CD4-positive, alpha-beta T cell treated with Interferon gamma for 1 hour (primary cell): ENCODE data around the gene KNSTRN.

Experiments
- DNase-seq: peaks from one replicate; pipeline ENCODE4 v3.0.0-alpha.2; 2020

KNSTRN gene

DNA sequence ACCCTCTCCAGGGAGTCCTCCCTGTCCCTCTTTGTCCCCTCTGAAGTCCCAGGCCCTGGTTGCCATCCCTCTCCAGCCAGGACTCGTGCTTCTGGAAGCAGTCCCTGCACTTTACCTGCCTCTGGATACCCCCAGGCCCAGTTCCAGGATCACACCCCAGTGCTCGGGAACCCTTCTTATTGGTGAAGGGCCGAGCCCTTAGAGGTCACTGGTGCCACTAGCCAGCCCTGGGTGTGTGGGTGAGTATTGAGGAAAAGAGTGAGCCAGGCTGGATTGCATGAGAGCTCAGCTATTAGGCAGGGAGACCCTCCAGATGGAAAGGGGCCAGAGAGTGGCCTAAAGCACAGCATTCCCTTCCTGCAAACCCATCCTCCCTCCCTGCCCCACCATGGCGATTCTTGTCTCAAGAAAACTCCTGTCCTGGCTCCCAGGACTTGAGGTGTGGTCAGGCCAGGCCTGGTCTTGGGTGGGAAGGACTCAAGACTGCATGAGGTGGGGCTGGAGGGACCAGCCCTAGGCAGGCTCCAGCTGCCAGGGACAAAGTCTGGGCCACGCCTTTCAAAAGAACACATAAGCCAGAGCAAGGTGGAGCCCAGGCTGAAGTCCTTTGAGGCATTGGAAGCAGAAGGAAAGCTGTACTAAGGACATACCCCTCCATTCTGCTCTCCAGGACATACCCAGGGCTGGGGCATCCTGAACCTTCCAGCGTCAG lies 36.5 kb upstream of the KNSTRN start:
- no peak for DNase-seq

DNA sequence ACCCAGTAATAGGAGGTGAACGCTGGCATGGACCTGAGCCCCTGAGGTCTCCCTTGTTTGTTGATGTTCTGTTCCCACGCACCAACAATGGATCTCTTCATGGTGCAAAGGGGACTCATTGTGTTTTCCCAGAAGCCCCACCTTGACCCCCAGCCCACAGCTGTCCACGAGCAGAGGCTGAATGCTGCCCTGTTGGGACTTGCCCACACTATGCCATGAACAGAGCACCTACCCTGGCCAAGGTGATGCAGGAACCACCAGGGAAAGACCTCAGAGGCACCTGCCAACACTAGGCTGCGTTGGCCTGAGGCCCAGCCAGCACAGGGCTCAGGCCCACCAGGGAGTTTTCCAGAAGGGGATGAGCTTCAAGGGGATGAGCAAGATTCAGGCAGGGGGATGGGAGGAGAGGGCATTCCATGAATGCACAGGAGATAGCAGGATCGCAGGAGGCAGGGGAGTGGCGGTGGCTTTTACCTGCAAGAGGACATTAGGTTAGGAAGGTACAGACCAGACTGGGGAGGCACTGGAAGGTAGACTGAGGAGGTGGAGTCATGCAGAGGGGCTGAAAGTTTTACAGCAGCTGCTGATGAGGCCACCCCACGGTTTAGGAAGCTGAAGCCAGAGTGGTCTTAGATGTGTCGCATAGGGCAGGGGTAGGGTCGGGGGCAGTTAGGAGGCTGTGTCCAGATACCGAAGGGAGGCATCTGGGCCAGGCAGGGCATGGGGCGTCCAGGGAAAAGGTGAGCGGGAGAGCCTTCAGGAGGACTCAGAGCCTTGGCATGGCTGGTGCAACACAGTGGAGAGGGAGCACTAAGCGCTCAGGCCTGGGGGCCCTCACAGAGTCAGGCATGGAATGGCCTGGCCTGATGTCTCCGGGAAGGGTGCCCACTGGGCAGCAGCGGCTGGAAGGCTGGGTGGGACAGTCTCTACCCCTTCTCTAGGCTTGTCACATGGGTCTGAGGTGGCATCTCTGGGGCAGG lies 35.7 kb upstream of the KNSTRN start:
- DNase-seq, result no peak

DNA sequence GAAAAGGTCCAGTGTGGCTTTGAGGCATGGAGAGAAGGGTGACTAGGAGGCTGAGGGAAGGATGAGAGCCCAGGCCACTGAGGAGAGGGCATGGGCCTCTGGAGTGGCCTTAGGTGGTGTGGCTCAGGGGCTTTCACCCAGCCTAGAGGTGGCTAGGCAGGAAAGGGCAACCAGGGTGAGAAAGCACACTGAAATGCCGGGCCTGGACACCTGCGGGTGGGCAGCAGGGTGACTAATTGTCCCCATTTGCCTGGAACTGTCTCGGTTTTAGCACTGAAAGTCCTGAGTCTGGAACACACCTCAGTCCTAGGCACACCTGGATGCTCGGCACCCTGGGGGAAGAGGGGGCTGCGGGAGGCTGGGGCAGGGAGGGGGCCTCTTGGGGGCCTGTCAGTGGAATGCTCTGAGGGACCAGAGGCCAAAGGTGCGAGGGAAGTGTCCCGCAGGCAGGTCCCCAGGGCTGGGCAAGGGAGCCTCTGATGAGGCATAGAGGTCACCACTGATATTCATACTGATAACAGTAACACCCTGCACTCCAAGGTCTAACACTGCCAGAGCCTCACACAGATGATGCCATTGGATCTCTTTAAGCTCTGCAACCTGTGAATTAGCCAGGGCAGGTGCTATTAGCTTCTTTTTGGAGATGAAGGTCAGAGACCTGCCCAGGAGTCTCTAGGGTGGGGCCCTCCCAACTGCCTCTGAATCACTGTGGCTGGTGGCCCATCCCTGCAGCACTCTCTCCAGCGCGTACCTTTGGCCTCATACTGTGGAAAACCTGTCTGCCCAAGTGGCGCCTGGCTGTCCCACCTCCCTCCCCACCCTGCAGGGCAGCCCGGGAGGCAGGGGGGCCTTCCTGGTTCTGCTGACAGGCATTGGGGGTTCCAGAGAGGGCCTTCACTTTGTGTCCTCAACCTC lies 34.7 kb upstream of the KNSTRN start:
- no peak for DNase-seq

DNA sequence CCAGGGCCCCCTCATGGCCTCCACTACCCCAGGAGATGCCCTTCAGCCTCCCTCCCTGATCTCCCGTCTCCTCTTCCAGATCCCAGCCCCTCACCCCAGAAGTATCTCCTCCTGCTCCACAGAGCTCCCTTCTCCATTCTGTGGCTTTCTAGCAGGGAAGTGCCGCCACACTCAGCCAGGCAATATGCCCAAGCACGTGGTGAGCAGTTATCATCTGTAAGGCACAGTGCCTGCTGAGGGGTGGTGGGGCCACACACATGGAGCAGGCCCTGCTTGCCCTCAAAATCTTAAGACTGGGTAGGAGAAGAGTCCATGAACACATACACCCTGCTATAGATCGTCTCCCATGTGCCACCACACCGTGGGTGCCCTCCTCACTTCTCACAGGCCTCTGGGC lies 34.0 kb upstream of the KNSTRN start:
- no peak for DNase-seq

DNA sequence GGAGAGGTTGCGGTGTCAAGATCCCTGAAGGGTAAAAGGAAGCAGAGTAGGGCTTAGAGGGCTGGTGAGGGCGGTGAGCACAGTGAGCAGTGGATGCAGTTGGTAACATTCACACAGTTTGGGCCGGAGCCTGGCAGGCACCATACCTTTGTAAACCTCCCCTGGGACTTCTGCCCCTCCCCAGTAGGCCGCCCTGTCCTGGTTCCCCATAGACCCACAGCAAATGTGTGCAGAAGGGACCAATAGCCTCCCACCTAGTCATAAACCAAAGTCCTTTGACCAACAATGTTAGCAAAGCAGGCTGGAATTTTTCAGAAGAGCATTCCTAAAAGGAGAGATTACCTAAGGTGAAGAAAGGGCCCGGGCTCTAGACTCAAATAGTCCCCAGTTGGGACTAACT lies 33.4 kb upstream of the KNSTRN start:
- DNase-seq, result no peak

DNA sequence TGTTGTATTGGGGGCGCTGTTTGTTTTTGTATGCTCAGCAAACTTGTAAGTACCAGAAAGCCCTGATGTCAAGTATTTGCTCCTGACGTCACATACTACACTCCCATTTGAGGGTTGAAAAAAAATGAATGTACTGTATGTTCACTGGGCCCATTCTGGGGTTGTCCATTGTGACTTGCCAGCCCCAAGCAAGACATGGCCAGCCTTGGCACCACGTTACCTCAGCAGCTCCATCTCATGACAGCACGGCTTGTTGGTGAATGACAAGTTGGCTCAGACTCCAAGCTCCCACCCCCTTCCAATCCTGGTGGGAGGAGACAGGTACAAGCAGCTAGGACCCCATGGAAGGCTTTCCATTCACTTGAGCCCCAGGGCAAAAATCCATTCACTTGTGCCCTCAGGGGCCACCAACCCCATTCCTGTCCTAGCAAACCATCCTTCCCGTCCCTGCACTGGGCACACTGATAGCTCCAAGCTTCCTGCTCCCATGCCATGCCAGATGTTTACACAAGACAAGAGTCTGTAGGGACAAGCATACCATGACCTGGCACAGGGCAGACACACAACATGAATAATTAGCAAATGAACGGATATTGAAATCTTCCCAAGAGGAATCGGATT lies 30.1 kb upstream of the KNSTRN start:
- no peak for DNase-seq

DNA sequence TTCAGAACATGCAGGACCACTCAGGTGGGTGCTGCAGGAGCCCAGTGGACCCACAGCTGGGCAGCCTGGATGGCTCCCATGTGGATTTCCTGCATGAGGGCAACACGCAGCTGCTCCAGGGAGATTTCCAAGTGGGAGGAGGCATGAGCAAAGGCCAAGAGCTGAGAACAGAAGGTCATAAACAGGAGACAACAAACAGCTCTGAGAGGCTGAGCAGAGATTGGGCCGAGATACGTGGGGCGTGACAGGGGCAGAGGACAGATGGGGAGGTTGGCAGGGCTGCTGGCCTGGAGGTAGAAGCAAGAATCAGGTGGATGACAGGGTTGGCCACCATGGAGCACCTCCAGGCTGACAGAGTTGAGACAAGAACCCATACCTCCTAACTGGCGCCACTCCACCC lies 28.8 kb upstream of the KNSTRN start:
- no peak for DNase-seq

DNA sequence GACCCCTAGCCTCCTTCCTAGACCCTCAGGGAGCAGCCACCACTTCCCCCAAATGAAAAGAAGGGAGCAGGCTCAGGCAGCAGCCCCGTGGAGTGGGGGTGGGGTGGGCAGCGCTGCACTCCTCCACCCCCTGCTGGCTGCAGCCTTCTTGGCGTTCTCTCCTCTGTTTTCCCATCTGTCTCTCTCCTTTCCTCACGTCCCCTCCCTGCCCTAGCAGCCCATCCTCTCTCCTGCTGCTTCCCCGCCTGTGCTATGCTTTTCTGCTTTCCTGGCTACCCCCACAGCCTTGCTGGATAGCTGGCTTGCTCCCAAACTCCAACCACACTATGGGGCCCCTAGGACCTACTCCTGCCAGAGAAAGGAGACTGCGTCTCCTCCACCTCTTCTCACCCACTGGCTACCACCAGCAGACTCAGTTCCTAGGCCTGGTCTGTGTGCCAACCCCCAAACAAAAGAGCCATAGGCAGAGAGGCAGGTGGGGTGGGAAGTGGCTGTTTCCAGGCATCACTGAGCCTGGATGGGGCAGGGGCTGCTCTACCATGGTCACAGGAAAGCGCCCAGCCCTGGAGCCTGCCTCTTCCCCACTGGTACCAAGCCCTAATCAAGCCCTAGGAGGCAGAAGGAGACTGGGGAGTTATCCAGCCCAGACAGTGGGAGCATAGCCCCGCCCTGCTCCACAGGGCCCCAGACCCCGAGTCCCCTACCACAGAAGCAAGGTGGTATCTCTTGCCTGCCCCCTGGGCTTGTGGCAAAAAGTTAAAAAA lies 27.9 kb upstream of the KNSTRN start:
- no peak for DNase-seq

DNA sequence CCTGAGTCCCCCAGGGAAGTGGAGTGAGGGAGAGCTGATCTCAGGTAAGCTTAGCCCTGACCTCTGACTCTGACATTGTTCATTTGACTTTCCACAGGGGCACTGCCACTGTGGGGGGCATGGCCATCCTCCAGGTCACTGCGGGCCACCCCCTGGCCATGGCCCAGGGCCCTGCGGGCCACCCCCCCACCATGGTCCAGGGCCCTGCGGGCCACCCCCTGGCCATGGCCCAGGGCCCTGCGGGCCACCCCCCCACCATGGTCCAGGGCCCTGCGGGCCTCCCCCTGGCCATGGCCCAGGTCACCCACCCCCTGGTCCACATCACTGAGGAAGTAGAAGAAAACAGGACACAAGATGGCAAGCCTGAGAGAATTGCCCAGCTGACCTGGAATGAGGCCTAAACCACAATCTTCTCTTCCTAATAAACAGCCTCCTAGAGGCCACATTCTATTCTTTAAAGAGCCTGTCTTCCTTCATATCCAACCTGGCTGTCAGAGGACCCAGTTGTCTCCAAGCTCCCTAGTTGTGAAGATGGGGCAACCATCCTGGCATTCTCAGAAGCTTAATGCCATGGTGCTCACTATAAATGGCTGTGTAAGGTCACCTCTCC lies 26.4 kb upstream of the KNSTRN start:
- no peak for DNase-seq

DNA sequence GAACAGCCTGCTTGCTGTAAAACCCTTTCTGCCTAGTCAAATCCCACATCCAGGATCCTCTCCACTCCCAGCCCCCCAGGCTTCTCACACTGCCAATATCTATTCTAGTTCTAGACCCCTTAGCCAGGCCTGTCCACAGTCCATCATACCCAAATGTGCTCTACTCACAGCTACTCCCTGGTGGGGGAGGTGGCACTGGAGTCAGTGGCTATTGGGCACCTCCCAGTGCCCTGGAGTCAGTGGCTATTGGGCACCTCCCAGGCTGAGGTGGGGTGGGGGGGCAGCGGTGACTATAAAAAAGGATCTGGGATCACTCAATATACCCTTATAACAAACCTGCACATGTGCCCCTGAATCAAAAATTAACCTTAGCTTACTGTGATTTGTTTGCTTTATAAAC lies 25.3 kb upstream of the KNSTRN start:
- DNase-seq, result no peak

DNA sequence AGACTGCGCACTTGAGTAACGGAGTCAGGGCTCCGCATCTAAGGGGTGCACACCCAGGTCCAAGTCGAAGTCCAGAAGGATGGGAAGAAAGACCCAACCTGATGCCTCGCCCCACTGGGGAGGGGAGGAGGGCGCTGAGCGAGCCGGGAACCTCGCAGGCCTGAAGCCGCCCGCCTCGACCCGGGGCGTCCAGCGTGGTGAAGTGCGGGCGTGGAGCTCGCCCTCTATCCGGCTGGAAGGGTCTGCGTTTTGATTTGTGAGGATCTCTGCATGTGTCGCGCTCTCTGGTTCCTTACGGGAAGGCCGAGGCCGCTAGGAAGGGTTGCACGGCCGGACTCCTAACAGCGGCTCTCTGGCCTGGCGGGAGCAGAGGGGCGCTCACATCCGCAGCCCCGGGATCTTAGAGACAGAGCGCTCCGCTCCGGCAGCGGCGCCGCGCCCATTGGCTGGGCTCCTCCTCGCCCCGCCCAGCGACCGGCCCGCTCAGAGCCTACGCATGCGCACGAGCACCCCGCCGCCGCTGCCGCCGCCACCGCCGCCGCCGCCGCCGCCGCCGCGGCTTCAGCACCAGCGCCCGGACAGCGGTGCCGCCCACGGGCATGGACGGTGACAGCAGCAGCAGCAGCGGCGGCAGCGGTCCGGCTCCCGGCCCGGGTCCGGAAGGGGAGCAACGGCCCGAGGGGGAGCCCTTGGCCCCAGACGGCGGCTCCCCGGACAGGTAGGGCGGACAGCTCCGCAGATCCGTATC lies 24.6 kb upstream of the KNSTRN start, which contains the start of gene DISP2:
Gene DISP2, plus strand, starts transcription at position 497 of the 748 bp plus-strand sequence. Its CDS starts 103 bp downstream, at position 600.
- DNase-seq, result peak; percentile 87

DNA sequence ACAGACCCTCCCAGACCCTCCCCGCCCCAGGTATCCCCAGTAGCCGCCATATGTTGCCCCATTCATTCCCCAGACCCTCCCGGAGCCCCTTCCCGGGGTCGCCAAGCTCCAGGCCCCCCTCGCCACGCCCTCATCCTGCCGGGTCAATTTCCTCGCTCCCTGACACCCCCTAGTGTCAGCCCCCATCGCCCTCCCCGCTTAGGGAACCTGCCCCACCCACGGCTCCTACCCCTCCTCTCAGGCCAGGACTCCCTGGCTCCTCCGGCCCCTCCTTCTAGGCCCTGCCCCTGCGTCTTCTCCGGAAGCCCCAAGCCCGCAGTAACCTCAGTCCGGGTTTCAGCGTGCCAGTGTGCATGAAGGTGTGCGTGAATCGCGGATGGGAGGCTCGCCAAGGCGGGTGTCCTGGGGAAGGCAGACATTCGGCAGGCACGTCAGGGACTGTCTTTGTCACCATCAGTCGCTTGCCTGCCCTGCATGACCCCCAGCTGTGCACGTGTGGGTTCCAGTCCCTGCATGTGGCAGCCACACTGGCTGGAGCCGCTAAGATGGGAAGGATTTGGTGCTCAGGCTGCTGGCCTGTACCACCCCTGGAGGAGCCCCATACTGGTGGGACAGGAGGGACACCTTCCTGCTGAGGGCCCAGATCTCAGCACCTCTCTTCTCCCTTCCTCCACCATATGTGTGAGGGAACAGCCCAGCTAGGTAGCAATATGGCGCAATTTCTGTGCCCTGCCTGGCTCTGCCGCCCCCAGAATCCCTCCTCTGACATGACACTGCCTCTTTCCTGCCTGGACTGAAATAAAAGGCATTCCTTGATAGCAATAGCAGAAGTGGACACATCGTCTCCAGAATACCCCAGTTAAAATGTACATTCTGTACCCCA lies 23.8 kb upstream of the KNSTRN start:
- DNase-seq, result no peak

DNA sequence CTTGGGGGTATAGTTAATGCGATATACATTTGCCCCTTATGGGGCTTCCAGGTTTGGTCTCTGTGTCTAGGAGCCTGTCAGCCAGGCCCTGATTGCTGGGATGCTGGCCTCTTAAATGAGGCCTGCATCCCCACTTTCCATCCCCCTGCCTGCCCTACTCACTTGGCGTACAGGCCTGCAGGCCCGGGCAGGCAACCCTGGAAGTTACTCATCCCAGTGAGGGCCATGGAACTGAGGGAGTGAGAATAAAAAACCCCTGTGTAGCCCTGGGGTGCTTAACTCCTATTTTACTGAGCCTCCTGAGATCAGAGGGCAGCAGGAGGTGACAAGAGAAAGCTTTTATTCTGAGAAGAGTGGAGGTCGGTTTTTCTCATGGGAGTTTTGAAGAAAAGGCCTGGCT lies 22.5 kb upstream of the KNSTRN start:
- DNase-seq, result no peak

DNA sequence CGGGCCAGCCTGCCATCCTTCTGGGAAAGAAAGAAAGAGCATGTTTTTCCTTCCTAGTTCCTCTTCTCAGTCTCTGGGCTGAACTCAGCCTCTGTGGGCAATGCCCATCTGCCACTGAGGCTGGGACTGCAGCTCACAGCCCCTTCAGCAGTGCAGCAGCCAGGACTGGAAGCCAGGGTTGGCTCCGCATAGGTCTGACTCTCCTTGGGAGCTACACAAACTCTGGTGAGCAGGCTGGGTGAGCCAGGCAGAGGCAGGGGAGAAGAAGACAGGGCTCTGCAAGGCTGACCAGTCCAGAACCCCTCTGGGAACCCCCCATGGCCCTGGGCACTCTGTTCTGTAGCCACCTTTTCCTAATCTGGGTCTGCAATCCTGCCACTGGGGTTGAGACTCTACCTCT lies 20.9 kb upstream of the KNSTRN start:
- no peak for DNase-seq

DNA sequence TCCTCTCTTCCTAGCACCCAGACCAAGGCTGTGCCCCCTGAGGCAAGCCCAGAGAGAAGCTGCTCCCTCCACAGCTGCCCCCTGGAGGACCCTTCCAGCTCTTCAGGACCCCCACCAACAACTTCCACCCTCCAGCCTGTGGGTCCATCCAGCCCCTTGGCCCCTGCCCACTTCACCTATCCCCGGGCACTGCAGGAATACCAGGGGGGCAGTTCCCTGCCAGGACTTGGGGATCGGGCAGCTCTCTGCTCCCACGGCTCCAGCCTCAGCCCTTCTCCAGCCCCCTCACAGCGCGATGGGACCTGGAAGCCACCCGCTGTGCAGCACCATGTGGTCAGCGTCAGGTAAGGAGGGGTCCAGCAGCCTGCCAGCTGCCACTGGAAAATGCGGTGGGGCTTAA lies 18.9 kb upstream of the KNSTRN start:
- DNase-seq, result no peak

DNA sequence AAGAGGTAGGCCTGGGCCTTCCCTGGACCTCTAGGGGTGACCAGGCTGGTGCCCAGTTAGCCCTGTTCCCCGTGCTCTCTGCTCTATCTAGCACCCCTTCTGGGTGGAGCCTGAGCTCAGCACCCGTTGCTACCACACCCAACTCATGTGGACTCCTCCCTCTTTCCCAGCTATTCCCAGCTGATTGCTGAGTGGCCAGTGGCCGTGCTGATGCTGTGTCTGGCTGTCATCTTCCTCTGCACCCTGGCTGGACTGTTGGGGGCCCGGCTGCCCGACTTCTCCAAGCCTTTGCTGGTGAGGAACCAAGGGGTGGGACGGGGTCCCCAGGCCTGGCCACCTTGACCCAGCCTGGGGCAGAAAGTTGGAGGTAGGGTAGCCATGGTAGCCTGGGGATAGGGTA lies 18.3 kb upstream of the KNSTRN start:
- no peak for DNase-seq

DNA sequence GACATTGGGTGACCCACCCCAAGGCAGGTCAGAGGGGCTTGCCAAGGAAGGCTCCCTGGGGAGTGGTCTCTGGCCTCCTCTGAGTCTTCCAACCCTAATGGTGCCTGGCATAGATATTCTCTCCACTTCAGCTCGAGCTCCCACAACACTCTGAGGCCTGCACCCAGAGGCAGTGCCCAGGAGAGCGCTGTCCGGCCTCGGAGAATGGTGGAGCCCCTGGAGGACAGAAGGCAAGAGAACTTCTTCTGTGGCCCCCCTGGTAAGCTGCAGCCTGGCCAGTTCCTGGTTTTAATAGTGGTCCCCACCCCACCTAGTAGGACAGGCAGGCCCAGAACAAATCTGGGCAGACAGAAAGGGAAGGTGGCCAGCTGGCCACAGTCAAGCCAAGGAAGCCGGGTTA lies 17.5 kb upstream of the KNSTRN start:
- no peak for DNase-seq

DNA sequence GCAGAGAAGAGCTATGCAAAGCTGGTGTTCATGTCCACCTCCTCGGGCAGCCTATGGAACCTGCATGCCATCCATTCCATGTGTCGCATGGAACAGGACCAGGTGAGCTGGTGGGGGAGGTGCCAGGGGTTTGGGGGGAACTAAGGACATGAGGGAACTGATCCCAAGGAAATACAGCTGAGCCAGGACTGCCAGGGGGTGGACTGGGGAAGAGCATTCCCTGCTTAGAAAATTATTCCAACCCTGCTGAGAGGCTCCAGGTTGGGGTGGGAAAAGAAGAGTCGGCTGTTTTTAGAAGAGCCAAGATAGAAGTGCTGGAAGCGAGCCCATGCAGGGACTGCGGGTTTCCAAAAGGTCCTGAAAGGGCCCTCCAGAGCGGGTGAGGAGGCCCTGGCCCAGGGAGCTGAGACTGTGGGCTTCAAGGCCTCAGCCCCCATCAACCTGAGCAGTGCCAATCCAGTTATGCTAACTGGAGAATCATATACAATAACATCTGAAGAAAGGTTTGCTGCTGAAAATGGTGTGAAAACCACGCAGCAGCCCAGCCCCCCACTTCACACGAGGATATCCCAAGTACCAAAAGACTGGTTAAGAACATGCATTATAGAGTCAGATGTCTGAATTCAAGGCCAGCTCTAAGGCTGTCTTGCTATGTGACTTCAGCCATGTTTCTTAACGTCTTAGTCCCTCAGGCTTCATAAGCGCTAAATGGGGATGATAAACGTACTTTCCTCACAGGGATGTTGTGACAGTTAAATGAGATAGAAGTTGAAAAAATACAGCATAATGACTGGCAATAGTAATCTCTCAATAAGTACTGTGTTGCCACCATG lies 16.7 kb upstream of the KNSTRN start:
- no peak for DNase-seq
